Raji (cell line): ENCODE results near the gene ANTXR2.

Experiments used
- POLR2A ChIP-seq: IDR thresholded peaks from 2 replicates; pipeline ENCODE4 v1.6.1; 2011; ENCODE audit warnings: low read depth, low read length, control low read depth; ENCODE audit not compliant: insufficient read depth

ANTXR2 gene

DNA sequence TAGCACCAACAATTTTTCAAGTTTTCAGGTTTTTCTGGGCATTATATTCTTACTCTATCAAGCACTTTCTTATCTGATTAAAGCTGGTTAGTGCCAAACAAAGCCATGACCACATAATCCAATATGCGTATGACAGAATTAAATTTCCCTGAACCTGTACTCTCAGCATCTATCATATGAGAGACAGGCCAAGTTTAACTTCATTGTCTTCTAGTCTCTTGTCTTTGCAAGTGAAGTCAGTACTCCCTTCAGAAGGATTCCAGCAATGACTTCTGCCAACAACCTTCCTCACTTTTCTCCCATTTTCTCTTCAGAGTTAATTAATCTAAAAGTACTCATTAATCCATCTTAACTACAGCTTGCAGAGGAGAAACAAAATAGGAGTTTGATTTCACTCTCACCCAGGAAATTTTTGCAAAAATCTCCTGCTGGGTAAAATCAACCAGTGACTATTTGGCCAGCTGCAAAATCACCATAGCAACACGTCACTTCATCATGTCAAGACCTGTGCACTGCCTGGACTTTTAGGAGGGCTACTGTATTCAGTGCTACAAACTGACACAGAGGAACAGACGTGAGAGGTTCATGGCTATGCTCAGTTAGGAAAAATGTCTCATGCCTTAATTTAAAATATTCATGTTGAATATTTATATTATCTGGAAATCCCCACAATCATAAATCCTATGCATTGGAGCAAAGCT is 208.4 kb downstream of the ANTXR2 start:
- TF ChIP-seq POLR2A = no peak

DNA sequence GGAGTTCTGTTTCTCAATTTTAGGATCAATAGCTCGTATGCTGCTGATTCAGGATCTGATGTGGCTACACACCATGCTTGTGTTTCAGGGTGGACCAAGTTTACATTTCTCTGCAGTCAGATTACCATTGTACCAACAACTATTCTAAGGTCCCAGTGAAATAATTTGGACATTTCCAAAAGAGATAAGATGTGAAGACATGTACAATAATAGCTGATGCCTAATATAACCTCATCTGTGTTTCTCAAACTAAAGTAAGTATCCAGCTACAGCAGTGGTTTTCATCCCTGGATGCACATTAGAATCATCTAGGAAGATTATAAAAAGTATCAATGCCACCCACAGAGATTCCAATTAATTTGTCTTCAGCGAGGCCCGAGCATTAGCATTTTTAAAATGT is 209.7 kb downstream of the ANTXR2 start:
- TF ChIP-seq POLR2A = no peak

GRCh38 chr4:79862821-79863220 is 210.2 kb downstream of the ANTXR2 start:
- no peak for TF ChIP-seq POLR2A

DNA sequence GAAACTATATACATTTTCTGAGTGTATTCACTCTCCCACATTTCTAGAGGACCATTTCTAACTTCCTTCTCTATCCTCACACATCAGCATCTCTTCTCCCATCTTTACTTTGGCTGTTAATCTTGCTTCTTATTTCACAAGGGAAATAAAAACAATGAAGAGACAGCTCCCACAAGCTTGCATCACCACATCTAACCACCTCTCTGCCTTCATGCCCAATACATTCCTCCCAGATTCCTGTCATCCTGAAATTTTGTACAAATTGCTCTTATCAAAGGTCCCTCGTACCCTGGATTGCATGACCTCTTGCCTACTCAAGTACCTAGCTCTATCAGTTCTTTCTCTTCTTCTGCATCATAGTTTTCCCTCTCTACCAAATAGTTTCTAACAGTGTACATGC is 215.2 kb downstream of the ANTXR2 start:
- TF ChIP-seq POLR2A = no peak

DNA sequence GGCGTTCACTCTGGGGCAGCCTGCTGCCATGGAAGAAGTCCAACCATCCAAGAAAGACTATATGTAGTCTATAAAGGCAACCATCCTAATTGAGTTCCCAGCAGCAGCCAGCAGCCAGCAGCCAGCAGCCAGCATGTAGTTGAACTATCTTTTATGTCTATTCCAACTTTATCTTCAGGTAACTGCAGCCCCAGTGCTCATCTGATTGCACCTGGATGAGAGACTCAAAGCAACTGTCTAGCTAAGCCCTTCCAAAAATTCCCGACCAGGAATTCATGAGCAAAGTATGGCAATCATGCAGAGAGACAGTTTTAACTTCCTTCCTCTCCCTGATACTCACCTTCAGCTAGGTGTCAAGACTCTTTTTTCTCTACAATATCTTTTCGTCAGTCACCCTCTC is 216.8 kb downstream of the ANTXR2 start:
- TF ChIP-seq POLR2A = no peak

GRCh38 chr4:79854856-79855502 is 218.1 kb downstream of the ANTXR2 start:
- TF ChIP-seq POLR2A = no peak

DNA sequence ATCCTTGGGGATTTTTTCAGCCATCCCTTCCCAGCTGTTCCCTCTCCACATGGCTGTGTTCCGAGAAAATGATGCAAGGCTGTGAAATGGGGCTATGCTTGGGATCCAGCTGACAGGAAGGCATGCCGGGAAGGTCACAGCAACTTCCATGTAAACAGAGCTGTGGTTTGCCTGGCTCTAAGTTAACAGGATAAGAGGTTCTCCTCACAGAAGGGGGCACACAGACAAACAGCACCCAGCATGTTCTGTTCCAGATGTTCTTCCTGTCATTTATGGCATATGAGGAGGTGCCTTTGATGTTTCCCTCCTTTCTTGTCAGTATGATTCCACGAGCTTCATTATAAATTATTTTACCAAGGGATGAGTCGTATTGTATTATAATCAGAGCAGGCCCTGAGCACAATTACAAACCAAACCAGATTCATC is 220.7 kb downstream of the ANTXR2 start:
- no peak for TF ChIP-seq POLR2A

DNA sequence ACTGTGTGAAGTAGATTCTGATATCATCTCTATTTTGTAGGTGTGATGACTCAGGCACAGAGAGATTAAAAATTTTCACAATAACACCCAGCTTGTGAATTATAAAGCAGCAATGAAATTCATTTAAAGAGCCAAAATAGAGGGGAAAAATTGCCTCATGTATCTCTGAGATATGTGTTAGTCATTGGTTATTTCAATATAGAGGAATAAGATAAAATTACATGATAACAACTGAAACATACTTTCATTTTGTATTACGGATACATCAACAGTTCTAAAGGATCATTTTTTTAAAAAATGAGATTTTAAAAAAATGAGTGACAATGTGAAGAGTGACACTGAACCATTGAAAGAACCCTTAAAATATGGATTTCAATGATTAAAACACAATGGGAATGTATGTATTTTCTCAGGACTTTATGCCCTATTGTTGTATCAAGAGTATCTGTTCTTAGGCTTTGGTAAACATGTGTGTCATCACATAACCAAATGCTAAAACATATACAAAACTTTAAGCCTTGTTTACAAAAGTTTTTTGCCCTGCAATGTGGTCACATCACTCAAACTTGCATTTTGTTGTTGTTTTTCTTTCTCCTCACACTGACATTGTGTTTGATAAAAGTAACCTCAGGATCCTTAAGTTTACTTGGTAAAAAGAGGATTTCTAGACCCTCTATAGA is 221.3 kb downstream of the ANTXR2 start:
- TF ChIP-seq POLR2A = no peak
